B cell (primary cell): ENCODE data around the gene LENG8. TPM values are rescaled to one million over a fixed set of nuclear protein-coding genes. Genes with fewer than 3 reads are reported as not detected.

Source experiments
- ATAC-seq: fragments of 200-7000 bp; cut with Tn5 transposase; one replicate; pipeline ENCODE4 v1.10.0; 2021; ENCODE audit warnings: low read depth, mild to moderate bottlenecking, moderate number of reproducible peaks, moderate library complexity
- CTCF ChIA-PET: fragments of 350-600 bp; sonication (Branson Sonifier 250); formaldehyde crosslinking; loops from one replicate; lab custom pipeline; 2021; ENCODE audit warnings: antibody characterized with exemption, inconsistent platforms; lab: Charles Lee
- POLR2A ChIA-PET: fragments of 350-600 bp; sonication (Branson Sonifier 250); formaldehyde crosslinking; loops from one replicate; lab custom pipeline; 2021; ENCODE audit warnings: antibody characterized with exemption; lab: Charles Lee
- DNase-seq: peaks from one replicate; pipeline ENCODE4 v3.0.0; 2013
- H2AFZ ChIP-seq: 2 replicates; pipeline ENCODE4 v1.6.1; 2012; ENCODE audit warnings: mild to moderate bottlenecking, low read depth, low read length; ENCODE audit not compliant: insufficient read depth, poor library complexity, severe bottlenecking
- H3K27ac ChIP-seq, 2 donors: 1 replicate in 1 of 2; 2 replicates in 1 of 2; pipeline ENCODE4 v1.5.1; 2012 to 2013; ENCODE audit warnings: low read length in 2 of 2, mild to moderate bottlenecking in 2 of 2, moderate library complexity in 1 of 2
- H3K27me3 ChIP-seq, 4 experiments: fragments of 200-600 bp in 1 of 4; sonication (generic) in 1 of 4; replicated peaks in 1 of 4; 1 replicate in 2 of 4; 2 replicates in 2 of 4; pipeline versions ENCODE4 v1.6.1 to v1.7.0; 2013 to 2016; ENCODE audit warnings: low read length in 3 of 4, mild to moderate bottlenecking in 2 of 4, mixed read lengths in 1 of 4, moderate library complexity in 1 of 4; ENCODE audit not compliant: insufficient read depth in 4 of 4, control insufficient read depth in 3 of 4; ENCODE audit errors: control extremely low read depth in 1 of 4
- H3K36me3 ChIP-seq, 2 experiments: replicated peaks in 1 of 2; 1 replicate in 1 of 2; 2 replicates in 1 of 2; pipeline versions ENCODE4 v1.6.1 to v1.7.1; 2013; ENCODE audit warnings: low read length in 1 of 2; ENCODE audit not compliant: insufficient read depth in 2 of 2, control insufficient read depth in 1 of 2; ENCODE audit errors: control extremely low read depth in 1 of 2, extremely low read depth in 1 of 2
- H3K4me1 ChIP-seq, 2 donors: fragments of 200-600 bp in 1 of 2; sonication (generic) in 1 of 2; 1 replicate in 1 of 2; 2 replicates in 1 of 2; pipeline versions ENCODE4 v1.5.1 to v1.6.1; 2013 to 2017; ENCODE audit warnings: low read length in 2 of 2; ENCODE audit not compliant: control insufficient read depth in 2 of 2, insufficient read depth in 2 of 2
- H3K4me2 ChIP-seq: replicated peaks from 2 replicates; pipeline ENCODE3; 2012; ENCODE audit warnings: mild to moderate bottlenecking, low read depth, low read length; ENCODE audit not compliant: poor library complexity, severe bottlenecking
- H3K4me3 ChIP-seq, 5 experiments: fragments of 200-600 bp in 1 of 5; sonication (generic) in 1 of 5; 1 replicate in 3 of 5; 2 replicates in 2 of 5; pipeline versions ENCODE4 v1.5.1 to v1.7.0; 2011 to 2016; ENCODE audit warnings: low read length in 4 of 5, mild to moderate bottlenecking in 4 of 5, low read depth in 2 of 5, control low read depth in 1 of 5, moderate library complexity in 1 of 5; ENCODE audit not compliant: insufficient read depth in 1 of 5; ENCODE audit errors: control extremely low read depth in 1 of 5, extremely low read depth in 1 of 5
- H3K79me2 ChIP-seq: fragments of 200-600 bp; sonication (generic); one replicate; pipeline ENCODE4 v1.6.0; 2016; ENCODE audit warnings: low read length; ENCODE audit not compliant: control insufficient read depth, insufficient read depth
- H3K9ac ChIP-seq: fragments of 200-600 bp; sonication (generic); 2 replicates; pipeline ENCODE4 v1.6.1; 2017; ENCODE audit warnings: mild to moderate bottlenecking, low read length, moderate library complexity
- H3K9me3 ChIP-seq, 3 donors: one replicate each; pipeline versions ENCODE4 v1.6.1 to v1.7.1; 2013; ENCODE audit warnings: low read length in 2 of 3; ENCODE audit not compliant: control insufficient read depth in 2 of 3, insufficient read depth in 1 of 3; ENCODE audit errors: control extremely low read depth in 1 of 3
- H4K20me1 ChIP-seq: 2 replicates; pipeline ENCODE4 v1.6.0; 2012; ENCODE audit warnings: mild to moderate bottlenecking, low read length; ENCODE audit not compliant: insufficient read depth, control insufficient read depth, poor library complexity, severe bottlenecking
- H3K27ac Mint-ChIP-seq: one replicate; pipeline ENCODE4 v1.8.0; 2021; ENCODE audit warnings: mixed read lengths
- H3K27me3 Mint-ChIP-seq: one replicate; pipeline ENCODE4 v1.8.0; 2021; ENCODE audit warnings: mixed read lengths
- H3K4me1 Mint-ChIP-seq: one replicate; pipeline ENCODE4 v1.8.0; 2021; ENCODE audit warnings: mixed read lengths
- H3K4me3 Mint-ChIP-seq: one replicate; pipeline ENCODE4 v1.8.0; 2021; ENCODE audit warnings: mixed read lengths
- H3K9me3 Mint-ChIP-seq: one replicate; pipeline ENCODE4 v1.8.0; 2022; ENCODE audit warnings: mixed read lengths; ENCODE audit not compliant: insufficient read depth
- EZH2 ChIP-seq: IDR thresholded peaks from 2 replicates; pipeline ENCODE4 v1.6.1; 2012; ENCODE audit warnings: borderline replicate concordance, low read depth, mild to moderate bottlenecking, moderate library complexity, low read length; ENCODE audit not compliant: insufficient read depth, poor library complexity, severe bottlenecking
- WGBS: methylation state at CpG from one replicate; pipeline ENCODE4 v1.1.5; 2013; ENCODE audit warnings: missing lambda C conversion rate; ENCODE audit not compliant: insufficient coverage; 5-methylcytosine and 5-hydroxymethylcytosine counted together
- intact Hi-C: fragments of 100-400 bp; cut with micrococcal nuclease; formaldehyde crosslinking; loops from one replicate; pipeline ENCODE4 v1.10.0; 2022
- polyA plus RNA-seq: library from polyadenylated mRNA; depleted of rRNA; stranded (reverse); fragments of >200 nt; gene quantifications from 2 replicates; pipeline ENCODE4 v1.2.3, GENCODE V29; 2012
- total RNA-seq, 2 donors: library from RNA; stranded (reverse); fragments of 120-200 nt in 1 of 2; gene quantifications; 1 replicate in 1 of 2; 2 replicates in 1 of 2; pipeline versions ENCODE4 v1.2.3 to v1.2.4, GENCODE V29; 2013 to 2022
- TF ChIP-seq, protein P1 (sequence below): fragments of 200-600 bp; IDR thresholded peaks from one replicate; pipeline ENCODE4 v1.8.0; 2022; ENCODE audit warnings: antibody characterized with exemption, mild to moderate bottlenecking

Gene LENG8
- total and polyA plus RNA-seq, 2 donors (not counting 1 experiment from before 2014, with no cell fraction given) = 687 to 753 TPM

DNA sequence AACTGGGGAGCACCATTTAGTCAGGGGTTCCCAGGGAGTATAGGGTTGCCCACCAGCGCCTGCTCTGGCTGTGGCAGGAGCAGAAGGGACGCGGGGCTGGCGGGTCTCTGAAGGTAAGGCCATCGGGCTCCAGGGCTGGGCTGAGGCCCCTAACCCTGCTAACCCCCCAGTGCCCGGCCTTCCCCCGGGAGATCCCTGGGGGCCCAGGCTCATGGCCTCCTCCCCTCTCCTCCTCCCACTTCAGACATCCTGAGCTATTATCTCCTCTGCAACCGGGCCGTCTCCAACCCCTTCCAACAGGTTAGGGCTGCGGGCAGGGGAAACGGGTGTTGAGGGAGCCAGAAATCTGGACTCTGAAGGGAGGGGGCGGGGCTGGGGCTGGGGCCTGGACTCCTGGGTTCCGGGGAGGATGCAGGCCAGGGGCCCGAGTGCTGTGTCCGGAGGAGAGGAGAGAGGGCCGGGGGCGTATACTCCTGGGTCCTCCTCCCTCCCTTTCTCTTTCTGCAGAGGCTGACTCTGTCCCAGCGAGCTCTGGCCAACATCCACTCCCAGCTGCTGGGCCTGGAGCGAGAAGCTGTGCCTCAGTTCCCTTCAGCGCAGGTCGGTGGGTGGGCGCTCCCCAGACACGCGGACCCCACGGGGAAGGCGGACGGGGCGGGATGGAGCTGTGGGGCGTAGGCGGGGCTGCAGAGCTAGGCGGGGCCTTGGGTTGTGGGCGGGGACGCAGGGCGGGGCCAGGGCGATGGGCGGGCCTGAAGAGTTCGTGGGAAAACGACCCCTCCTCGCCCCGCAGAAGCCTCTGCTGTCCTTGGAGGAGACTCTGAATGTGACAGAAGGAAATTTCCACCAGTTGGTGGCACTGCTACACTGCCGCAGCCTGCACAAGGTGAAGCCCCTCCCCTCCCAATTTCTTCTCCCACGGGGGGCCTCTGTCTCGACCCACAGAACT is 18.4 kb upstream of the LENG8 start:
- Mint-ChIP-seq H3K4me1 (peaks cover 10% of the 10 kb centered on the region), H3K27me3 (peaks cover 17% of the 10 kb centered on the region), H3K9me3 (no peaks in the 10 kb centered on the region), H3K4me3 (peak overlapping the region; percentile 67), H3K27ac (no peak overlapping the region)
- Histone ChIP-seq H3K4me1 (peaks cover 14 to 22% of the 10 kb centered on the region in 2 donors), H3K27ac (no peak overlapping the region), H3K9ac (no peak overlapping the region), H2AFZ (peak overlapping the region; percentile 4), H3K79me2 (peaks cover 5% of the 10 kb centered on the region), H3K4me3 (peak overlapping the region in 1 of 5 experiments; percentile 41), H3K36me3 (no peaks in the 10 kb centered on the region), H3K27me3 (peaks cover 0 to 29% (median 10%) of the 10 kb centered on the region in 4 experiments), H3K9me3 (peaks cover 0 to 3% (median 0%) of the 10 kb centered on the region in 3 donors), H3K4me2 (peak overlapping the region; percentile 62), H4K20me1 (peaks cover 5% of the 10 kb centered on the region)
- ChIA-PET CTCF (interaction anchor here (0.6 kb wide), 1 partner anchor 165 kb away, joined by 3 read pairs; no protein-coding TSS in a partner anchor), POLR2A (interaction anchor here (1.4 kb wide), 1 partner anchor 18 kb away, joined by 7 read pairs; the partner anchor contains the start of gene LENG8)
- ATAC-seq = peak; percentile 79
- DNase-seq = peak; percentile 53
- no peak for TF ChIP-seq EZH2
- TF ChIP-seq, protein P1, sequence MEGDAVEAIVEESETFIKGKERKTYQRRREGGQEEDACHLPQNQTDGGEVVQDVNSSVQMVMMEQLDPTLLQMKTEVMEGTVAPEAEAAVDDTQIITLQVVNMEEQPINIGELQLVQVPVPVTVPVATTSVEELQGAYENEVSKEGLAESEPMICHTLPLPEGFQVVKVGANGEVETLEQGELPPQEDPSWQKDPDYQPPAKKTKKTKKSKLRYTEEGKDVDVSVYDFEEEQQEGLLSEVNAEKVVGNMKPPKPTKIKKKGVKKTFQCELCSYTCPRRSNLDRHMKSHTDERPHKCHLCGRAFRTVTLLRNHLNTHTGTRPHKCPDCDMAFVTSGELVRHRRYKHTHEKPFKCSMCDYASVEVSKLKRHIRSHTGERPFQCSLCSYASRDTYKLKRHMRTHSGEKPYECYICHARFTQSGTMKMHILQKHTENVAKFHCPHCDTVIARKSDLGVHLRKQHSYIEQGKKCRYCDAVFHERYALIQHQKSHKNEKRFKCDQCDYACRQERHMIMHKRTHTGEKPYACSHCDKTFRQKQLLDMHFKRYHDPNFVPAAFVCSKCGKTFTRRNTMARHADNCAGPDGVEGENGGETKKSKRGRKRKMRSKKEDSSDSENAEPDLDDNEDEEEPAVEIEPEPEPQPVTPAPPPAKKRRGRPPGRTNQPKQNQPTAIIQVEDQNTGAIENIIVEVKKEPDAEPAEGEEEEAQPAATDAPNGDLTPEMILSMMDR = peak; percentile 24
- intact Hi-C loops = no loop called here
- 8% methylated on average over 33 of the region's 43 CpGs for WGBS
